WTC11 (cell line): ENCODE measurements around the gene GARNL3. TPM values are rescaled to one million over a fixed set of nuclear protein-coding genes. Genes with fewer than 3 reads are reported as not detected.

Source experiments
- ATAC-seq: fragments of 200-7000 bp; cut with Tn5 transposase; 2 replicates; pipeline ENCODE4 v1.10.0; 2021; ENCODE audit warnings: mild to moderate bottlenecking, moderate library complexity
- CTCF ChIA-PET: fragments of 300-600 bp; sonication (Branson Sonifier 250); formaldehyde crosslinking; loops from one replicate; lab custom pipeline; 2021; ENCODE audit warnings: antibody characterized with exemption; lab: Charles Lee
- POLR2A ChIA-PET: fragments of 350-600 bp; sonication (Branson Sonifier 250); formaldehyde crosslinking; loops from one replicate; lab custom pipeline; 2021; ENCODE audit warnings: antibody characterized with exemption; lab: Charles Lee
- DNase-seq: peaks from one replicate; pipeline ENCODE4 v3.0.0; 2021; ENCODE audit warnings: low spot score
- H3K27ac Mint-ChIP-seq: 2 replicates; pipeline ENCODE4 v1.8.0; 2021; ENCODE audit warnings: mixed read lengths
- H3K27me3 Mint-ChIP-seq: 2 replicates; pipeline ENCODE4 v1.8.0; 2021; ENCODE audit warnings: low read depth, mild to moderate bottlenecking, moderate library complexity, mixed read lengths
- H3K36me3 Mint-ChIP-seq: 2 replicates; pipeline ENCODE4 v1.8.0; 2021; ENCODE audit warnings: mixed read lengths
- H3K4me1 Mint-ChIP-seq: 2 replicates; pipeline ENCODE4 v1.8.0; 2022; ENCODE audit warnings: mixed read lengths
- H3K4me3 Mint-ChIP-seq: 2 replicates; pipeline ENCODE4 v1.8.0; 2021; ENCODE audit warnings: mild to moderate bottlenecking, moderate library complexity, mixed read lengths
- H3K9me3 Mint-ChIP-seq: 2 replicates; pipeline ENCODE4 v1.8.0; 2021; ENCODE audit warnings: mixed read lengths
- ESRRA ChIP-seq: sonication (generic); formaldehyde crosslinking; IDR thresholded peaks from 2 replicates; pipeline ENCODE4 v1.8.1; 2022; ENCODE audit warnings: mild to moderate bottlenecking, missing genetic modification reagents, borderline replicate concordance
- HMGA2 ChIP-seq: fragments of 250-450 bp; sonication (Bioruptor Pico); IDR thresholded peaks from 2 replicates; pipeline ENCODE4 v1.4.0; 2021; ENCODE audit warnings: mild to moderate bottlenecking, moderate library complexity
- JAZF1 ChIP-seq: fragments of 250-450 bp; sonication (Bioruptor Pico); IDR thresholded peaks from 2 replicates; pipeline ENCODE4 v1.9.0; 2021; ENCODE audit warnings: moderate library complexity, mild to moderate bottlenecking, inconsistent platforms
- KAT7 ChIP-seq: sonication (generic); formaldehyde crosslinking; IDR thresholded peaks from 2 replicates; pipeline ENCODE4 v1.8.1; 2023; ENCODE audit warnings: missing genetic modification reagents, mild to moderate bottlenecking, borderline replicate concordance
- MXD4 ChIP-seq: fragments of 250-450 bp; sonication (Bioruptor Pico); IDR thresholded peaks from 2 replicates; pipeline ENCODE4 v1.8.0; 2021; ENCODE audit warnings: mild to moderate bottlenecking, moderate library complexity, borderline replicate concordance
- NFE2L1 ChIP-seq: sonication (generic); formaldehyde crosslinking; IDR thresholded peaks from 2 replicates; pipeline ENCODE4 v1.8.1; 2023; ENCODE audit warnings: missing genetic modification reagents
- NR1H2 ChIP-seq: sonication (generic); formaldehyde crosslinking; IDR thresholded peaks from 2 replicates; pipeline ENCODE4 v1.9.0; 2021; ENCODE audit warnings: mild to moderate bottlenecking, moderate library complexity, missing genetic modification reagents
- NR3C1 ChIP-seq: sonication (generic); formaldehyde crosslinking; conservative IDR thresholded peaks from 2 replicates; pipeline ENCODE4 v1.8.1; 2023; ENCODE audit warnings: low read depth, mild to moderate bottlenecking, missing genetic modification reagents
- OVOL2 ChIP-seq: fragments of 250-450 bp; sonication (Bioruptor Pico); IDR thresholded peaks from 2 replicates; pipeline ENCODE4 v1.9.0; 2021; ENCODE audit warnings: mild to moderate bottlenecking, borderline replicate concordance
- SMAD3 ChIP-seq: sonication (generic); formaldehyde crosslinking; IDR thresholded peaks from 2 replicates; pipeline ENCODE4 v1.8.0; 2022; ENCODE audit warnings: missing genetic modification reagents, mild to moderate bottlenecking, borderline replicate concordance
- SOX15 ChIP-seq: fragments of 250-450 bp; sonication (Bioruptor Pico); IDR thresholded peaks from 2 replicates; pipeline ENCODE4 v1.9.0; 2021; ENCODE audit warnings: mild to moderate bottlenecking
- TEAD1 ChIP-seq: sonication (generic); formaldehyde crosslinking; IDR thresholded peaks from 2 replicates; pipeline ENCODE4 v1.8.0; 2022; ENCODE audit warnings: mild to moderate bottlenecking, missing genetic modification reagents
- ZNF317 ChIP-seq: sonication (generic); formaldehyde crosslinking; IDR thresholded peaks from 2 replicates; pipeline ENCODE4 v1.8.1; 2023; ENCODE audit warnings: low read depth, mild to moderate bottlenecking, moderate library complexity, missing genetic modification reagents, borderline replicate concordance
- ZNF416 ChIP-seq: fragments of 250-450 bp; sonication (Bioruptor Pico); IDR thresholded peaks from 2 replicates; pipeline ENCODE4 v1.9.0; 2021; ENCODE audit warnings: mild to moderate bottlenecking, inconsistent platforms
- ZNF423 ChIP-seq: fragments of 250-450 bp; sonication (Bioruptor Pico); IDR thresholded peaks from 2 replicates; pipeline ENCODE4 v2.1.2; 2022; ENCODE audit warnings: mild to moderate bottlenecking, moderate library complexity
- ZNF671 ChIP-seq: fragments of 250-450 bp; sonication (Bioruptor Pico); IDR thresholded peaks from 2 replicates; pipeline ENCODE4 v1.8.0; 2021; ENCODE audit warnings: mild to moderate bottlenecking
- total RNA-seq: library from RNA; stranded (reverse); gene quantifications from 3 replicates; pipeline ENCODE4 v1.2.3, GENCODE V29; 2021
- TF ChIP-seq, protein P1 (sequence below): sonication (generic); formaldehyde crosslinking; IDR thresholded peaks from 2 replicates; pipeline ENCODE4 v1.8.0; 2022; ENCODE audit warnings: mild to moderate bottlenecking, missing genetic modification reagents
- TF ChIP-seq, protein P2 (sequence below): sonication (generic); formaldehyde crosslinking; IDR thresholded peaks from 2 replicates; pipeline ENCODE4 v1.8.0; 2023; ENCODE audit warnings: missing genetic modification reagents, mild to moderate bottlenecking, borderline replicate concordance
- TF ChIP-seq, protein P3 (sequence below): fragments of 200-600 bp; IDR thresholded peaks from 2 replicates; pipeline ENCODE4 v1.8.0; 2022; ENCODE audit warnings: antibody characterized with exemption
- TF ChIP-seq, protein P4 (sequence below): fragments of 250-450 bp; sonication (Bioruptor Pico); IDR thresholded peaks from 2 replicates; pipeline ENCODE4 v1.9.0; 2021; ENCODE audit warnings: mild to moderate bottlenecking
- TF ChIP-seq, protein P5 (sequence below): sonication (generic); formaldehyde crosslinking; IDR thresholded peaks from 2 replicates; pipeline ENCODE4 v1.8.1; 2022; ENCODE audit warnings: mild to moderate bottlenecking, moderate library complexity, missing genetic modification reagents
- TF ChIP-seq, protein P6 (sequence below): fragments of 250-450 bp; sonication (Bioruptor Pico); conservative IDR thresholded peaks from 2 replicates; pipeline ENCODE4 v1.9.0; 2021; ENCODE audit warnings: mild to moderate bottlenecking
- TF ChIP-seq, protein P7 (sequence below): sonication (generic); formaldehyde crosslinking; IDR thresholded peaks from 2 replicates; pipeline ENCODE4 v1.8.0; 2022; ENCODE audit warnings: mild to moderate bottlenecking, missing genetic modification reagents

The GARNL3 gene
- total RNA-seq, 1 experiment from 2014 or later: 17.8 TPM

DNA sequence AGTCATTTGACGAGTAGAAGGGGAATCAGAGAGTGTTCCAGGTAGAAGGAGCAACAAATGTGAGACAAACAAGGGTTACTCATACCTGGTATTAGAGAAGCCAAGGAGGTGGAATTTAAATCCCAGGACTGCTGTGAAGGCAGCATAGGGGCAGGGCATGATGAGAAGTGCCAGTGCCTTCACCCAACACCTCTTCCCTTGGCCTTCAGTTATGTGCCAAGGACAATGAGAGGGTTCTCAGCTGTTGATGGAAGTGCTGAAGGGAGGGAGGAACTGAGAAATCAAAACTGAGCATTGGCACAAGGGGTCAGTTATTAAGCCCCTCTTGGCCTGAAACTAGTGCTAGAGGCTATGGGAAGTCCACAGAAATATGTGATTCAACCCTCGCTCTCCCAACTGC lies 50.3 kb downstream of the GARNL3 start:
- ChIA-PET CTCF (no interaction called here), POLR2A (no interaction called here)
- Mint-ChIP-seq H3K36me3 (peaks cover 5% of the 10 kb centered on the region; the same call in 1 of the 2 replicates), H3K27me3 (no peaks in the 10 kb centered on the region), H3K9me3 (no peaks in the 10 kb centered on the region), H3K27ac (no peak overlapping the region), H3K4me3 (no peak overlapping the region), H3K4me1 (no peaks in the 10 kb centered on the region)
- ATAC-seq: no peak
- DNase-seq: no peak
- no peak for TF ChIP-seq ZNF416 (CRISPR knock-in tag)
- no peak for TF ChIP-seq SMAD3 (CRISPR knock-in tag)
- TF ChIP-seq NR3C1: no peak
- TF ChIP-seq MXD4 (CRISPR knock-in tag): no peak
- no peak for TF ChIP-seq ZNF671 (CRISPR knock-in tag)
- TF ChIP-seq TEAD1: no peak
- no peak for TF ChIP-seq NR1H2 (CRISPR knock-in tag)

DNA sequence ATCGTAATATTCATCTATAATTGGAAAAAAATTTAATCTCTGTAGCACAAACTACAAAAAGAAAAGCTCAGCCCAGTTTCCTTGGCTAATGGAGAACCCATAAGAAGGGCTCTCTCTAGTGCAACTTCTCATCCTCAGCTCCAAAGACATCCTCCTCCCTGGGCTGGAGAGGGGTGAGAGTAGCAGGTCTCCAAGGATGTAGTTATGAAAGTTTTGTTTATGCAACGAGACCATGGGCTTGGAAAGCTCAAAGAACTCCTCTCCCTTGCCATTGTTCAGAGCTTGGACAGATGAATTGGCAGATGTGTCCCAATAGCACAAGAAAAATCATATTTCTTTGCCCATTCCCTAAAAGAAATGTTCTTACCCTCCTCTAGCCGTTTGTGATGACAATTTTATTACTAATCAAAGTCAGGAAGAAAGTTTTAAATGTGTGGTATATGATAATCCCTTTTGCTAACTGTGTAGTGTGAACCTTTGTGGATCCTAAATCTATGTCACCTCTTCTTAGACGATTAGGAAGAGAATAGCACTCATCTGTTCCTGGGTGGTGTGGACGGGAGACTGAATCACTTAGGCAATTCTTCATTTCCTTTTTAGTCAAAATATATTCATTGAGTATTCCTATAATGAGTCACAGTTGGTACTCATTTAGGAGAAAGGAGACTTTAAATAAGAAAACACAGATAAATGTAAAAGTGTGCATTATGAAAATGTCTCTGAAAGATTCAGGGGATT lies 52.2 kb downstream of the GARNL3 start:
- ATAC-seq (no peak), DNase-seq (no peak)
- Mint-ChIP-seq H3K27ac (no peak overlapping the region), H3K4me1 (no peaks in the 10 kb centered on the region), H3K36me3 (peaks cover 5% of the 10 kb centered on the region; the same call in 1 of the 2 replicates), H3K9me3 (no peaks in the 10 kb centered on the region), H3K4me3 (no peak overlapping the region), H3K27me3 (no peaks in the 10 kb centered on the region)
- ChIA-PET POLR2A (no interaction called here), CTCF (no interaction called here)
- TF ChIP-seq NFE2L1 (CRISPR knock-in tag) (no peak), SOX15 (CRISPR knock-in tag) (no peak), ESRRA (no peak), OVOL2 (CRISPR knock-in tag) (no peak), ZNF423 (no peak), ZNF317 (CRISPR knock-in tag) (no peak), HMGA2 (CRISPR knock-in tag) (no peak), JAZF1 (CRISPR knock-in tag) (no peak), SMAD3 (CRISPR knock-in tag) (no peak), KAT7 (CRISPR knock-in tag) (no peak)
- TF ChIP-seq, protein P1, sequence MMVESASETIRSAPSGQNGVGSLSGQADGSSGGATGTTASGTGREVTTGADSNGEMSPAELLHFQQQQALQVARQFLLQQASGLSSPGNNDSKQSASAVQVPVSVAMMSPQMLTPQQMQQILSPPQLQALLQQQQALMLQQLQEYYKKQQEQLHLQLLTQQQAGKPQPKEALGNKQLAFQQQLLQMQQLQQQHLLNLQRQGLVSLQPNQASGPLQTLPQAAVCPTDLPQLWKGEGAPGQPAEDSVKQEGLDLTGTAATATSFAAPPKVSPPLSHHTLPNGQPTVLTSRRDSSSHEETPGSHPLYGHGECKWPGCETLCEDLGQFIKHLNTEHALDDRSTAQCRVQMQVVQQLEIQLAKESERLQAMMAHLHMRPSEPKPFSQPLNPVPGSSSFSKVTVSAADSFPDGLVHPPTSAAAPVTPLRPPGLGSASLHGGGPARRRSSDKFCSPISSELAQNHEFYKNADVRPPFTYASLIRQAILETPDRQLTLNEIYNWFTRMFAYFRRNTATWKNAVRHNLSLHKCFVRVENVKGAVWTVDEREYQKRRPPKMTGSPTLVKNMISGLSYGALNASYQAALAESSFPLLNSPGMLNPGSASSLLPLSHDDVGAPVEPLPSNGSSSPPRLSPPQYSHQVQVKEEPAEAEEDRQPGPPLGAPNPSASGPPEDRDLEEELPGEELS: no peak
- TF ChIP-seq, protein P2, sequence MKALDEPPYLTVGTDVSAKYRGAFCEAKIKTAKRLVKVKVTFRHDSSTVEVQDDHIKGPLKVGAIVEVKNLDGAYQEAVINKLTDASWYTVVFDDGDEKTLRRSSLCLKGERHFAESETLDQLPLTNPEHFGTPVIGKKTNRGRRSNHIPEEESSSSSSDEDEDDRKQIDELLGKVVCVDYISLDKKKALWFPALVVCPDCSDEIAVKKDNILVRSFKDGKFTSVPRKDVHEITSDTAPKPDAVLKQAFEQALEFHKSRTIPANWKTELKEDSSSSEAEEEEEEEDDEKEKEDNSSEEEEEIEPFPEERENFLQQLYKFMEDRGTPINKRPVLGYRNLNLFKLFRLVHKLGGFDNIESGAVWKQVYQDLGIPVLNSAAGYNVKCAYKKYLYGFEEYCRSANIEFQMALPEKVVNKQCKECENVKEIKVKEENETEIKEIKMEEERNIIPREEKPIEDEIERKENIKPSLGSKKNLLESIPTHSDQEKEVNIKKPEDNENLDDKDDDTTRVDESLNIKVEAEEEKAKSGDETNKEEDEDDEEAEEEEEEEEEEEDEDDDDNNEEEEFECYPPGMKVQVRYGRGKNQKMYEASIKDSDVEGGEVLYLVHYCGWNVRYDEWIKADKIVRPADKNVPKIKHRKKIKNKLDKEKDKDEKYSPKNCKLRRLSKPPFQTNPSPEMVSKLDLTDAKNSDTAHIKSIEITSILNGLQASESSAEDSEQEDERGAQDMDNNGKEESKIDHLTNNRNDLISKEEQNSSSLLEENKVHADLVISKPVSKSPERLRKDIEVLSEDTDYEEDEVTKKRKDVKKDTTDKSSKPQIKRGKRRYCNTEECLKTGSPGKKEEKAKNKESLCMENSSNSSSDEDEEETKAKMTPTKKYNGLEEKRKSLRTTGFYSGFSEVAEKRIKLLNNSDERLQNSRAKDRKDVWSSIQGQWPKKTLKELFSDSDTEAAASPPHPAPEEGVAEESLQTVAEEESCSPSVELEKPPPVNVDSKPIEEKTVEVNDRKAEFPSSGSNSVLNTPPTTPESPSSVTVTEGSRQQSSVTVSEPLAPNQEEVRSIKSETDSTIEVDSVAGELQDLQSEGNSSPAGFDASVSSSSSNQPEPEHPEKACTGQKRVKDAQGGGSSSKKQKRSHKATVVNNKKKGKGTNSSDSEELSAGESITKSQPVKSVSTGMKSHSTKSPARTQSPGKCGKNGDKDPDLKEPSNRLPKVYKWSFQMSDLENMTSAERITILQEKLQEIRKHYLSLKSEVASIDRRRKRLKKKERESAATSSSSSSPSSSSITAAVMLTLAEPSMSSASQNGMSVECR (CRISPR knock-in tag): no peak
- TF ChIP-seq, protein P3, sequence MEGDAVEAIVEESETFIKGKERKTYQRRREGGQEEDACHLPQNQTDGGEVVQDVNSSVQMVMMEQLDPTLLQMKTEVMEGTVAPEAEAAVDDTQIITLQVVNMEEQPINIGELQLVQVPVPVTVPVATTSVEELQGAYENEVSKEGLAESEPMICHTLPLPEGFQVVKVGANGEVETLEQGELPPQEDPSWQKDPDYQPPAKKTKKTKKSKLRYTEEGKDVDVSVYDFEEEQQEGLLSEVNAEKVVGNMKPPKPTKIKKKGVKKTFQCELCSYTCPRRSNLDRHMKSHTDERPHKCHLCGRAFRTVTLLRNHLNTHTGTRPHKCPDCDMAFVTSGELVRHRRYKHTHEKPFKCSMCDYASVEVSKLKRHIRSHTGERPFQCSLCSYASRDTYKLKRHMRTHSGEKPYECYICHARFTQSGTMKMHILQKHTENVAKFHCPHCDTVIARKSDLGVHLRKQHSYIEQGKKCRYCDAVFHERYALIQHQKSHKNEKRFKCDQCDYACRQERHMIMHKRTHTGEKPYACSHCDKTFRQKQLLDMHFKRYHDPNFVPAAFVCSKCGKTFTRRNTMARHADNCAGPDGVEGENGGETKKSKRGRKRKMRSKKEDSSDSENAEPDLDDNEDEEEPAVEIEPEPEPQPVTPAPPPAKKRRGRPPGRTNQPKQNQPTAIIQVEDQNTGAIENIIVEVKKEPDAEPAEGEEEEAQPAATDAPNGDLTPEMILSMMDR: no peak
- TF ChIP-seq, protein P4, sequence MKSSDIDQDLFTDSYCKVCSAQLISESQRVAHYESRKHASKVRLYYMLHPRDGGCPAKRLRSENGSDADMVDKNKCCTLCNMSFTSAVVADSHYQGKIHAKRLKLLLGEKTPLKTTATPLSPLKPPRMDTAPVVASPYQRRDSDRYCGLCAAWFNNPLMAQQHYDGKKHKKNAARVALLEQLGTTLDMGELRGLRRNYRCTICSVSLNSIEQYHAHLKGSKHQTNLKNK (CRISPR knock-in tag): no peak
- TF ChIP-seq, protein P5, sequence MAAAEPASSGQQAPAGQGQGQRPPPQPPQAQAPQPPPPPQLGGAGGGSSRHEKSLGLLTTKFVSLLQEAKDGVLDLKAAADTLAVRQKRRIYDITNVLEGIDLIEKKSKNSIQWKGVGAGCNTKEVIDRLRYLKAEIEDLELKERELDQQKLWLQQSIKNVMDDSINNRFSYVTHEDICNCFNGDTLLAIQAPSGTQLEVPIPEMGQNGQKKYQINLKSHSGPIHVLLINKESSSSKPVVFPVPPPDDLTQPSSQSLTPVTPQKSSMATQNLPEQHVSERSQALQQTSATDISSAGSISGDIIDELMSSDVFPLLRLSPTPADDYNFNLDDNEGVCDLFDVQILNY: no peak
- TF ChIP-seq, protein P6, sequence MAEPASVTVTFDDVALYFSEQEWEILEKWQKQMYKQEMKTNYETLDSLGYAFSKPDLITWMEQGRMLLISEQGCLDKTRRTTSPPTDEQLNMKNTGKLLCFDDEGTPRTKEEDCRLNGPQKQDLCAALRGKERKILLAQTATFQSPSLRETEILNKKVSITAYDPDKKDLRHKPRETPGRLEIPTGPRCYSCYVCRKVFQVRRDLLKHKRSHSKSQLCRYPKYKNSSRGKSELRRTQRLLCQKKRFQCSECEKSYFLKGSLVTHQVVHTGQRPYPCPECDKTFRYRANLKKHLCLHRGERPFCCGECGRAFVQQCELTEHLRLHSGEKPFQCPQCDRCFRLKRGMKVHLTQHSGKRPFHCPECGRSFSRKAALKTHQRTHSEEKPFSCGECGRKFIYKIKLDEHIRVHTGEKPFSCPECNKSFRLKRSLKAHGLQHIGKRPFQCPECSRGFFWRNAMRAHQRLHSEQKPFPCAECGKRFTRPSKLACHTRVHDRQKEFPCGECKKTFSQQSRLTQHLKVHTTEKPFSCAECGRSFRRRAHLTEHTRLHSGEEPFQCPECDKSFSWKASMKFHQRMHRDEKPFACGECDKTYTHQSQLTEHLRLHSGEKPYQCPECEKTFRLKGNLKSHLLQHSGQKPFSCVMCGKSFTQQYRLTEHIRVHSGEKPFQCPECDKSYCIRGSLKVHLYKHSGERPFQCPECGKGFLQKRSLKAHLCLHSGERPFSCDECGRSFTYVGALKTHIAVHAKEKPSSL (CRISPR knock-in tag): no peak
- TF ChIP-seq, protein P7, sequence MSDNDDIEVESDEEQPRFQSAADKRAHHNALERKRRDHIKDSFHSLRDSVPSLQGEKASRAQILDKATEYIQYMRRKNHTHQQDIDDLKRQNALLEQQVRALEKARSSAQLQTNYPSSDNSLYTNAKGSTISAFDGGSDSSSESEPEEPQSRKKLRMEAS: no peak
